ENCODE measurements around the gene STK17B.

DNA sequence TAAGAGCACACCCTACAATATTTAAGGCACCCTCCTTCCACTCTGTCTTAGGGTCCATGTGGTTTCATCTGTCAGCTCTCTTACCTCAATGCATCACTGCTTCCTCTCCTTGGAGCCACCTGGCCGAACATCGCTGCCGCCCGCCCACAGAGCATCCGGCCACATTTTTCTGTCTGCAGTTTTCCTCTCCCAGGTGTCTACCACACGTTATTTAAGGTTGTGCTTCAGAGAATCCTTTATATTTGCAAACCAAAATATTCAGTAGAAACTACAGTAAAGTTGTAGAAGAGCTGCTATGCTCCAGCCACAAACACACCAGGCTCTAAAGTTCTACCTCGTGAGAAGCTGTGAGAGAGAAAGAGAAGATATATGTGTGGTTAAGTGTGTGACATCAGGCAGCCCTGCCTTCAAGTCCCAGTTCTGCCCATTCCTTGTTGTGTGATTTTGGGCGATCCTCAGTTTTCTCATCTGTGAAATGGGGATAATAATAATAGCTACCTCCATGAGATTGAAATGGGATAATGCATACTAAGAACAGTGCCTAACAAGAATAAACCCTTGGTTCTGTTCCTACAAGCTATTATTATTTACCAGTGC is 4.9 kb upstream of the STK17B start:
- TF ChIP-seq POLR2A (IDR thresholded peaks at IDR 0.05) (no peak), CTCF (IDR thresholded peaks at IDR 0.05) (no peak)

All from gastroesophageal sphincter (tissue), 3 donors.